PFSK-1 (cell line): ENCODE data around the gene EID2.

Experiments used
- FOXP2 ChIP-seq: optimal IDR thresholded peaks from 2 replicates; pipeline ENCODE3; 2011; ENCODE audit warnings: borderline replicate concordance, control low read depth, inconsistent platforms; ENCODE audit not compliant: insufficient read depth; ENCODE audit errors: extremely low read length, extremely low read depth
- POLR2AphosphoS5 ChIP-seq: IDR thresholded peaks from 2 replicates; pipeline ENCODE4 v1.6.1; 2012; ENCODE audit warnings: low read depth, mild to moderate bottlenecking, control low read depth, low read length, moderate library complexity
- REST ChIP-seq, 2 experiments: IDR thresholded peaks; 2 replicates each; pipeline versions ENCODE4 v1.6.1 to v1.8.0; 2011 to 2012; ENCODE audit warnings: low read depth in 2 of 2, low read length in 2 of 2, control low read depth in 1 of 2, inconsistent platforms in 1 of 2, mild to moderate bottlenecking in 1 of 2, moderate library complexity in 1 of 2; ENCODE audit not compliant: insufficient read depth in 1 of 2
- SIN3A ChIP-seq: IDR thresholded peaks from 2 replicates; pipeline ENCODE4 v1.6.1; 2012; ENCODE audit warnings: mild to moderate bottlenecking, low read length, moderate library complexity, borderline replicate concordance; ENCODE audit not compliant: insufficient read depth
- TAF1 ChIP-seq: IDR thresholded peaks from 2 replicates; pipeline ENCODE4 v1.6.1; 2012; ENCODE audit warnings: low read length, control low read depth, borderline replicate concordance; ENCODE audit not compliant: insufficient read depth

EID2 gene

GRCh38 chr19:39520541-39521484 is 19.1 kb downstream of the EID2 start:
- TF ChIP-seq POLR2AphosphoS5: no peak
- no peak for TF ChIP-seq REST (IDR thresholded peaks at IDR 0.05; ENCODE audit: insufficient read depth in 1 of 2, low read depth in 2 of 2, low read length in 2 of 2)
- TF ChIP-seq FOXP2: no peak
- TF ChIP-seq SIN3A: no peak

GRCh38 chr19:39518975-39519374 is 21.0 kb downstream of the EID2 start:
- no peak for TF ChIP-seq TAF1

- TF ChIP-seq FOXP2 (no peak), REST (IDR thresholded peaks at IDR 0.05; ENCODE audit: insufficient read depth in 1 of 2, low read depth in 2 of 2, low read length in 2 of 2) (no peak), POLR2AphosphoS5 (no peak), TAF1 (no peak), SIN3A (no peak)
These were observed 21.5 kb downstream of the EID2 start for GRCh38 chr19:39518458-39518857.

GRCh38 chr19:39517432-39517831 is 22.5 kb downstream of the EID2 start:
- TF ChIP-seq POLR2AphosphoS5: no peak
- TF ChIP-seq SIN3A: no peak
- no peak for TF ChIP-seq REST (IDR thresholded peaks at IDR 0.05; ENCODE audit: insufficient read depth in 1 of 2, low read depth in 2 of 2, low read length in 2 of 2)
- no peak for TF ChIP-seq FOXP2
- TF ChIP-seq TAF1: no peak

GRCh38 chr19:39516270-39516669 is 23.7 kb downstream of the EID2 start:
- TF ChIP-seq POLR2AphosphoS5 (no peak), FOXP2 (no peak), TAF1 (no peak), REST (IDR thresholded peaks at IDR 0.05; ENCODE audit: insufficient read depth in 1 of 2, low read depth in 2 of 2, low read length in 2 of 2) (no peak), SIN3A (no peak)
